HEK293T (cell line): ENCODE measurements around the gene PEX11B.

Experiments
- CTCF ChIA-PET: fragments of 350-600 bp; formaldehyde crosslinking; extraction: SDS; loops from one replicate; lab custom pipeline; 2021; ENCODE audit warnings: antibody characterized with exemption, inconsistent platforms; lab: Yijun Ruan, JAX
- POLR2A ChIA-PET: fragments of 350-600 bp; formaldehyde crosslinking; extraction: SDS; loops from one replicate; lab custom pipeline; 2020; ENCODE audit warnings: antibody characterized with exemption, inconsistent platforms; lab: Yijun Ruan, JAX
- DNase-seq: peaks from one replicate; pipeline ENCODE4 v3.0.0; 2012; ENCODE audit warnings: mixed read lengths; ENCODE audit errors: extremely low spot score
- ARNT ChIP-seq: fragments of 450-650 bp; IDR thresholded peaks from 2 replicates; pipeline ENCODE4 v1.6.1; 2017; ENCODE audit warnings: mild to moderate bottlenecking
- BHLHE40 ChIP-seq: fragments of 450-650 bp; IDR thresholded peaks from 2 replicates; pipeline ENCODE4 v1.6.1; 2016; ENCODE audit warnings: mild to moderate bottlenecking, moderate library complexity, borderline replicate concordance
- CTBP1 ChIP-seq: fragments of 450-650 bp; IDR thresholded peaks from 2 replicates; pipeline ENCODE4 v1.6.1; 2016; ENCODE audit warnings: borderline replicate concordance
- ELF4 ChIP-seq: fragments of 450-650 bp; IDR thresholded peaks from 2 replicates; pipeline ENCODE4 v1.6.1; 2017; ENCODE audit warnings: antibody characterized with exemption
- FOXA1 ChIP-seq: fragments of 450-650 bp; IDR thresholded peaks from 2 replicates; pipeline ENCODE4 v1.6.1; 2016; ENCODE audit warnings: mild to moderate bottlenecking
- FOXK2 ChIP-seq: fragments of 450-650 bp; IDR thresholded peaks from 2 replicates; pipeline ENCODE4 v1.6.1; 2016; ENCODE audit warnings: mild to moderate bottlenecking
- FOXM1 ChIP-seq: fragments of 450-650 bp; IDR thresholded peaks from 2 replicates; pipeline ENCODE4 v1.6.1; 2017; ENCODE audit warnings: mild to moderate bottlenecking, borderline replicate concordance
- HDGF ChIP-seq: fragments of 450-650 bp; IDR thresholded peaks from 2 replicates; pipeline ENCODE4 v1.6.1; 2017; ENCODE audit warnings: antibody characterized with exemption, borderline replicate concordance
- L3MBTL2 ChIP-seq: fragments of 450-650 bp; conservative IDR thresholded peaks from 2 replicates; pipeline ENCODE4 v1.6.1; 2016; ENCODE audit warnings: mild to moderate bottlenecking
- LEF1 ChIP-seq: fragments of 450-650 bp; IDR thresholded peaks from 2 replicates; pipeline ENCODE4 v1.6.1; 2017; ENCODE audit warnings: mild to moderate bottlenecking, borderline replicate concordance
- NFRKB ChIP-seq: fragments of 450-650 bp; IDR thresholded peaks from 2 replicates; pipeline ENCODE4 v1.6.1; 2016; ENCODE audit warnings: mild to moderate bottlenecking, moderate library complexity
- SP1 ChIP-seq: fragments of 450-650 bp; IDR thresholded peaks from 2 replicates; pipeline ENCODE4 v1.6.1; 2017
- SUZ12 ChIP-seq: fragments of 450-650 bp; IDR thresholded peaks from 2 replicates; pipeline ENCODE4 v1.6.1; 2016; ENCODE audit warnings: mild to moderate bottlenecking
- TARDBP ChIP-seq: fragments of 450-650 bp; IDR thresholded peaks from 2 replicates; pipeline ENCODE4 v1.6.1; 2016
- ZNF384 ChIP-seq: fragments of 450-650 bp; IDR thresholded peaks from 2 replicates; pipeline ENCODE4 v1.6.1; 2016
- TF ChIP-seq, protein P1 (sequence below): fragments of 450-650 bp; IDR thresholded peaks from 2 replicates; pipeline ENCODE4 v1.6.1; 2016

The PEX11B gene

DNA sequence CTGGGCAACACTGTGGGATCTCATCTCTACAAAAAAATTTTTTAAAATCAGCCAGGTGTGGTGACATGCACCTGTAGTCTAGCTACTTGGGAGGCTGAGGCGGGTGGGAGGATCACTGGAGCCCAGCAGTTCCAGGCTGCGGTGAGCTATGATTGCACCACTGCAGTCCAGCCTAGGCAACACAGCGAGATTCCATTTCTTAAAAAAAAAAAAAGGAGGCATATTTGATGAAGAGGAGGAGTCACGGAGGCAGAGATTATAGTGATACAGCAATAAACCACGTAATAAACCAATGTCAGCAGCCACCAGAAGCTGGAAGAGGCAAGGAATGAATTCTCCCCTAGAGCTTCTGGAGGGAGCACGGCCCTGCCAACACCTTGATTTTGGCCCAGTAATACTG is 35.3 kb upstream of the PEX11B start:
- ChIA-PET CTCF (interaction anchor here (2.0 kb wide), 1 partner anchor 54 kb away, joined by 4 read pairs; no protein-coding TSS in a partner anchor), POLR2A (interaction anchor here (0.7 to 6.1 kb wide), 2 partner anchors 11 to 26 kb away, joined by 3 to 90 read pairs; partner anchors contain the start of gene RBM8A)
- DNase-seq = no peak
- TF ChIP-seq SUZ12 (no peak), NFRKB (no peak), CTBP1 (no peak), TARDBP (no peak), SP1 (no peak), FOXK2 (no peak), HDGF (no peak), ELF4 (no peak), L3MBTL2 (no peak)
- TF ChIP-seq, protein P1, sequence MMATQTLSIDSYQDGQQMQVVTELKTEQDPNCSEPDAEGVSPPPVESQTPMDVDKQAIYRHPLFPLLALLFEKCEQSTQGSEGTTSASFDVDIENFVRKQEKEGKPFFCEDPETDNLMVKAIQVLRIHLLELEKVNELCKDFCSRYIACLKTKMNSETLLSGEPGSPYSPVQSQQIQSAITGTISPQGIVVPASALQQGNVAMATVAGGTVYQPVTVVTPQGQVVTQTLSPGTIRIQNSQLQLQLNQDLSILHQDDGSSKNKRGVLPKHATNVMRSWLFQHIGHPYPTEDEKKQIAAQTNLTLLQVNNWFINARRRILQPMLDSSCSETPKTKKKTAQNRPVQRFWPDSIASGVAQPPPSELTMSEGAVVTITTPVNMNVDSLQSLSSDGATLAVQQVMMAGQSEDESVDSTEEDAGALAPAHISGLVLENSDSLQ = no peak

DNA sequence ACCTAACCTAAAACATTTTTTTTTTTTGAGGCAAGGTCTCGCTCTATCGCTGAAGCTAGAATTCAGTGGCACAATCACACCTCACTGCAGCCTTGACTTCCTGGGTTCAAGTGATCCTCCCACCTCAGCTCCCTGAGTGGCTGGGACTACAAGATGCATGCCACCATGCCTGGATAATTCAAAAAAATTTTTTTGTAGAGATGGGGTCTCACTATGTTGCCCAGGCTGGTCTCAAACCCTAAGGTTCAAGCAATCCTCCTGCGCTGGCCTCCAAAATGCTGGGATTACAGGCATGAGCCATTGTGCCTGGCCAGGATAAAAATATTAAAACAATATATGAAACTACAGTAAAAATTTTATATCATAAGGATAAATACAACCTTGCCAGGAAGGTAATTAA is 34.4 kb upstream of the PEX11B start:
- TF ChIP-seq BHLHE40 (no peak), SP1 (no peak), NFRKB (no peak), ARNT (no peak), TARDBP (no peak), FOXM1 (no peak), FOXA1 (no peak), SUZ12 (no peak), HDGF (no peak), LEF1 (no peak), ZNF384 (no peak), CTBP1 (no peak)
- TF ChIP-seq, protein P1 = no peak
- ChIA-PET CTCF (no interaction called here), POLR2A (interaction anchor here (1.8 kb wide), 1 partner anchor 12 kb away, joined by 4 read pairs; the partner anchor contains the start of genes ANKRD34A and POLR3GL)
- no peak for DNase-seq

DNA sequence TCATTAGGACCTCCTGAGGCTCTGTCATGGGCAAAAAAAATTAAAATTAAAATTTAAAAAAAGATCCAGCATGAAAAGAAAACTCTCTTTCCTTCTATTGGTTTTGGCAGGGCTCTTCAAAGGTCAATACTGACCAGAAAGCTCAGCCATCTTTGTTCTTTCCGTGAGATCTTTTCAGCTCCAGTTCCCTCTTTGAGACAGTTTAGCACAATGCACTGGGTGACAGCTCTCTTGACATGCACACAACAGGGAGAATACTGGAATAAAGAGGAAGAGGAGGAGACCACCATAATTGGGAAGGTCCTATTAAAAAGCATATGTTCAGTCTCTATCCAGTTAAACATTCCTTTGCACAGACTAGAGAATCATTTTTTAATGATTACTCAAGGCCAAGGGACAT is 33.0 kb upstream of the PEX11B start:
- TF ChIP-seq FOXA1 (no peak), ELF4 (no peak), ARNT (no peak), LEF1 (no peak), BHLHE40 (no peak), TARDBP (no peak), FOXK2 (no peak), L3MBTL2 (no peak), CTBP1 (no peak), SP1 (no peak), FOXM1 (no peak), HDGF (no peak), ZNF384 (no peak), SUZ12 (no peak), NFRKB (no peak)
- TF ChIP-seq, protein P1 = no peak
- ChIA-PET POLR2A (interaction anchor here (1.0 to 1.8 kb wide), 2 partner anchors 13 to 24 kb away, joined by 4 to 5 read pairs; partner anchors contain the start of genes ANKRD34A, POLR3GL and RBM8A), CTCF (no interaction called here)
- DNase-seq = no peak

DNA sequence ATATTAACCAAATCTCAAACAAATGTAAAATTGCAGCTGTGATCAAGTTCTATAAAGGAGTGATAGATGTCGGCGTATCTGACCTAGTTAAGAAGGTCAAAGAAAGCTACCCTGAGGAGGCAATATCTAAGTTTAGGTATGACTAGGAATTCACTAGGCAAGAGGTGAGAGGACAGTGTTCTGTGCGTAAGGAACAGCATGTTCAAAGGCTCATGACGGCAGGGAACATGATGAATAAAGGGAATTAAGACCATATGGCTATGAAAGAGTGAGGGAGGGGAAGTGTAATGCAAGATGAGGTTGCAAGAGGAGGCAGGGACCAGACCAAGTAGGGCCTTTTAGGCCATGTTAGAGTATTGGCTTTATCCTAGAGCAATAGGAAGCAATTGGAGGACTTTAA is 30.7 kb upstream of the PEX11B start:
- CTCF ChIA-PET = no interaction called here
- POLR2A ChIA-PET = interaction anchor here (0.9 to 1.7 kb wide), 2 partner anchors 8 to 22 kb away, joined by 3 to 6 read pairs; partner anchors contain the start of genes LIX1L and RBM8A
- TF ChIP-seq SUZ12 (no peak), FOXK2 (no peak), FOXM1 (no peak), CTBP1 (no peak), FOXA1 (no peak), ZNF384 (no peak), SP1 (no peak)
- no peak for DNase-seq

DNA sequence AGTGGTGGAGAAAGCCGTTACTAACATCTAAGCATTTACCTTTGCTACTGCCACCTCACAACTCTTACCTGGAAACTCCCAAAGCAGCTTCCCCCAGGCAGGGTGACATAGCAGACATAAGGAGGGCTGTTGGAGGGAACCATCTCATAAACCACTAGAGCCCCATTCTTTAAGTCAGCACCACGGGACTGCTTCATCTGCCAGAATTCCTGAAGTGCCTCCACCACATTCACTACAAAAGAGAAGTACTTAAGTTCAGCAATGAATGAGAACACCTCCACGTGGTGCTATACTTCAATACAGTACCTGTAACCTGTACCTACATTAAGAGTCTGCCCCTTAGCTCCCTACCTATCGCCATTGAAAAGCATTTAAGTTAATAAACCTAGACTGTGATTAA is 29.0 kb upstream of the PEX11B start:
- POLR2A ChIA-PET = interaction anchor here (1.7 kb wide), 1 partner anchor 10 kb away, joined by 6 read pairs; the partner anchor contains the start of gene LIX1L
- TF ChIP-seq CTBP1 = no peak
- TF ChIP-seq ELF4 = no peak
- no peak for TF ChIP-seq L3MBTL2
- no peak for TF ChIP-seq HDGF
- no peak for TF ChIP-seq SP1
- no peak for TF ChIP-seq ZNF384
- CTCF ChIA-PET = no interaction called here
- no peak for DNase-seq

DNA sequence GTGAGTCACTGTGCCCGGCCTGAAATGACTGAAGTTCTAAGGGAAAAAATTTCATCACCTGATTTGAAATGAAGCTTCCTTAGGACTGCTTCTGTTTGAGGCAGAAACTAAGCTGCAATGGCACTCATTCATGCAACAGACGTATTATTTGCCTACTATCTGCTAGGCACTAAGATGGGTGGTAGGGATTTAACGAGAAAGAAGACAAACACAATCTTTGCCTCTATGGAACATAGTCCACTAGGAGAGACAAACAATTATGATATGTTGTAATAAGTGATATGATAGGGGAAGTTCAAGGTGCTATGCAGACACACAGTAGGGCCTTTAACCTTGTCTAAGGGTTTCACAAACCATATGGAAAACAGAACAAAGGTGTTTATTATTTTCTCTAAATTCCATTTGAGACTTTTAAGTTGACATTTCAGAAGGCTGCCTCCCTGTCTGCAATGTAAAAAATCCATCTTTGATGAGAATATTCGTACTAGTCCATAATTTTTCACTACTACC is 28.0 kb upstream of the PEX11B start:
- no peak for DNase-seq
- TF ChIP-seq FOXA1 (no peak), SUZ12 (no peak), BHLHE40 (no peak), HDGF (no peak)
- CTCF ChIA-PET = no interaction called here
- POLR2A ChIA-PET = no interaction called here
